Right lobe of liver (tissue), 6 donors: ENCODE measurements around the gene DYNC1LI1. TPM values are rescaled to one million over a fixed set of nuclear protein-coding genes. Genes with fewer than 3 reads are reported as not detected.

Source experiments
- ATAC-seq, 4 donors: fragments of 200-7000 bp; cut with Tn5 transposase; one replicate each; pipeline ENCODE4 v1.9.1; 2020; ENCODE audit warnings: mild to moderate bottlenecking in 4 of 4, moderate library complexity in 4 of 4
- DNase-seq, 3 donors: peaks; one replicate each; pipeline ENCODE4 v3.0.0-alpha.2; 2020
- H3K27ac ChIP-seq, 3 donors: fragments of 200-600 bp; one replicate each; pipeline ENCODE4 v1.8.0; 2022
- H3K27me3 ChIP-seq, 2 donors: fragments of 200-600 bp; one replicate each; pipeline ENCODE4 v1.8.0; 2022
- H3K36me3 ChIP-seq, 4 donors: fragments of 200-600 bp; sonication (generic) in 1 of 4; one replicate each; pipeline versions ENCODE4 v1.5.1 to v1.8.0; 2017 to 2022; ENCODE audit warnings: control low read depth in 1 of 4
- H3K4me1 ChIP-seq, 4 donors: fragments of 200-600 bp; sonication (generic) in 1 of 4; one replicate each; pipeline versions ENCODE4 v1.5.1 to v1.8.0; 2017 to 2022; ENCODE audit warnings: control low read depth in 1 of 4
- H3K4me3 ChIP-seq, 3 donors: fragments of 200-600 bp; one replicate each; pipeline ENCODE4 v1.8.0; 2022
- H3K9me3 ChIP-seq, 4 donors: fragments of 200-600 bp; sonication (generic) in 1 of 4; one replicate each; pipeline versions ENCODE4 v1.5.1 to v1.8.0; 2017 to 2022; ENCODE audit warnings: control low read depth in 1 of 4
- CTCF ChIP-seq, 4 donors: fragments of 200-600 bp in 3 of 4; fragments of 450-650 bp in 1 of 4; IDR thresholded peaks; one replicate each; pipeline versions ENCODE4 v1.5.1 to v1.8.0; 2016 to 2022; ENCODE audit warnings: antibody characterized with exemption in 4 of 4, mild to moderate bottlenecking in 2 of 4
- POLR2A ChIP-seq: fragments of 450-650 bp; IDR thresholded peaks from one replicate; pipeline ENCODE4 v1.6.1; 2017; ENCODE audit warnings: antibody characterized with exemption, mild to moderate bottlenecking
- WGBS: methylation state at CpG from one replicate; pipeline ENCODE4 v1.1.6; 2018; ENCODE audit warnings: low coverage, low lambda C conversion rate; ENCODE audit not compliant: insufficient coverage; ENCODE audit errors: missing lambda C conversion rate; 5-methylcytosine and 5-hydroxymethylcytosine counted together
- intact Hi-C, 2 donors: fragments of 100-400 bp; cut with DNase I; formaldehyde crosslinking; loops; one replicate each; pipeline versions ENCODE4 v1.11.2 to v1.14.1; 2022
- microRNA-seq, 2 donors: library from miRNA; unstranded; fragments of <30 nt; microRNA quantifications; one replicate each; pipeline ENCODE4, GENCODE V29; 2019 to 2020
- small RNA-seq, 2 experiments: library from RNA; depleted of rRNA; stranded (forward); fragments of <200 nt; gene quantifications; one replicate each; pipeline ENCODE3, GENCODE V24; 2016
- total RNA-seq, 6 experiments: library from RNA; depleted of rRNA in 2 of 6; stranded (reverse); fragments of >200 nt in 2 of 6; fragmentation: NEBNext Ultra II Directional in 3 of 6; extraction: Animal tissue kit (Norgen Biotek cat#: 25700) in 3 of 6; gene quantifications; one replicate each; pipeline versions ENCODE4 v1.1.0 to v1.2.4, GENCODE V29; 2016 to 2023
- donor health status: DM: no; HTN: yes; CAD: no.
- donor health status: DM: no; HTN: no; CAD: no.
- donor health status: DM: no; HTN: no; CAD: no.
- donor health status: DM: no; HTN: yes; CAD: no.
- donor health status: DM: no; HTN: yes; CAD: no.

Gene DYNC1LI1
- total RNA-seq, 6 experiments from 2014 or later = 7.6 to 16.9 (median 12.6) TPM

- Histone ChIP-seq H3K9me3 (no peaks in the 10 kb centered on the region), H3K4me1 (no peaks in the 10 kb centered on the region), H3K4me3 (no peak overlapping the region), H3K36me3 (peaks cover 0 to 17% (median 2%) of the 10 kb centered on the region in 4 donors), H3K27me3 (no peaks in the 10 kb centered on the region), H3K27ac (no peak overlapping the region)
- intact Hi-C loops = no loop called here
- ATAC-seq = no peak
- WGBS = 100% methylated on average over 1 of the region's 1 CpG
- DNase-seq = no peak
- TF ChIP-seq POLR2A (no peak), CTCF (IDR thresholded peaks at IDR 0.05) (no peak)
Measured at GRCh38 chr3:32480604-32481003, 90.1 kb downstream of the DYNC1LI1 start.

Small RNAs within 50 kb of the gene (microRNA-seq; reads per million reads assigned to microRNA genes)
- 0.58 to 0.64 reads per million in 2 donors for gene MIR548AY

Small RNAs within 50 kb of the gene (small RNA-seq; reads per million reads assigned to genes)
- 0 reads per million in 2 experiments for gene MIR548AY

Other genes with a start within 250 kb of the DYNC1LI1 start
- gene CMTM7, start 179.0 kb downstream of the DYNC1LI1 start, total RNA-seq = 1 to 10 TPM; 2.7 to 9.8 (median 5.0) TPM
- 10 to 100 TPM; 45.2 to 69.1 (median 57.2) TPM for gene CMTM6, start 68.0 kb downstream of the DYNC1LI1 start, total RNA-seq
- 10 to 100 TPM; 10.6 to 36.3 (median 12.5) TPM for gene CNOT10, start 114.3 kb upstream of the DYNC1LI1 start, total RNA-seq
- gene TRIM71, start 247.1 kb upstream of the DYNC1LI1 start, total RNA-seq = not detected